Keratinocyte (primary cell): ENCODE measurements around the gene FBXW5. TPM values are rescaled to one million over a fixed set of nuclear protein-coding genes. Genes with fewer than 3 reads are reported as not detected.

ENCODE experiments used
- DNase-seq: peaks from one replicate; pipeline ENCODE4 v3.0.0-alpha.2; 2011; ENCODE audit warnings: low read depth, missing footprints, low spot score
- FAIRE-seq: peaks from 2 replicates; lab custom pipeline; 2011; peaks lifted over from hg19 to GRCh38; lab: Jason Lieb, UNC
- H2AFZ ChIP-seq: 2 replicates; pipeline ENCODE4 v1.6.0; 2012; ENCODE audit warnings: low read length, control low read depth, inconsistent platforms; ENCODE audit not compliant: control insufficient read depth
- H3K27ac ChIP-seq: 2 replicates; pipeline ENCODE4 v1.5.1; 2011; ENCODE audit warnings: low read length; ENCODE audit not compliant: control insufficient read depth, insufficient read depth
- H3K27me3 ChIP-seq: 3 replicates; pipeline ENCODE4 v1.6.0; 2011; ENCODE audit warnings: low read length; ENCODE audit not compliant: control insufficient read depth, insufficient read depth; ENCODE audit errors: extremely low read depth
- H3K36me3 ChIP-seq, 2 experiments: 2 replicates in 1 of 2; 3 replicates in 1 of 2; pipeline ENCODE4 v1.5.1; 2011; ENCODE audit warnings: low read length in 2 of 2, mild to moderate bottlenecking in 1 of 2; ENCODE audit not compliant: control insufficient read depth in 2 of 2, insufficient read depth in 2 of 2; ENCODE audit errors: extremely low read depth in 1 of 2
- H3K4me1 ChIP-seq: 3 replicates; pipeline ENCODE4 v1.5.1; 2011; ENCODE audit warnings: low read length; ENCODE audit not compliant: control insufficient read depth, insufficient read depth; ENCODE audit errors: extremely low read depth
- H3K4me2 ChIP-seq: 3 replicates; pipeline ENCODE4 v1.6.0; 2011; ENCODE audit warnings: low read depth, low read length; ENCODE audit not compliant: control insufficient read depth, insufficient read depth; ENCODE audit errors: extremely low read depth
- H3K4me3 ChIP-seq, 3 experiments: fragments of 200-600 bp in 1 of 3; sonication (generic) in 1 of 3; 2 replicates in 2 of 3; 3 replicates in 1 of 3; pipeline ENCODE4 v1.5.1; 2011 to 2016; ENCODE audit warnings: low read length in 3 of 3, mild to moderate bottlenecking in 3 of 3, control low read depth in 2 of 3, inconsistent platforms in 1 of 3, low read depth in 1 of 3, mixed read lengths in 1 of 3, mixed run types in 1 of 3, moderate library complexity in 1 of 3; ENCODE audit not compliant: control insufficient read depth in 2 of 3, insufficient read depth in 2 of 3; ENCODE audit errors: extremely low read depth in 1 of 3
- H3K79me2 ChIP-seq: 2 replicates; pipeline ENCODE4 v1.6.0; 2012; ENCODE audit warnings: low read length; ENCODE audit not compliant: control insufficient read depth, insufficient read depth
- H3K9ac ChIP-seq: 3 replicates; pipeline ENCODE4 v1.6.0; 2011; ENCODE audit warnings: low read length; ENCODE audit not compliant: control insufficient read depth, insufficient read depth; ENCODE audit errors: extremely low read depth
- H3K9me1 ChIP-seq: 3 replicates; pipeline ENCODE4 v1.6.0; 2011; ENCODE audit warnings: low read length; ENCODE audit not compliant: control insufficient read depth, insufficient read depth; ENCODE audit errors: extremely low read depth
- H3K9me3 ChIP-seq: 2 replicates; pipeline ENCODE4 v1.5.1; 2012; ENCODE audit warnings: low read depth, low read length; ENCODE audit not compliant: control insufficient read depth
- H4K20me1 ChIP-seq: 3 replicates; pipeline ENCODE4 v1.6.0; 2011; ENCODE audit warnings: low read length; ENCODE audit not compliant: control insufficient read depth, insufficient read depth; ENCODE audit errors: extremely low read depth
- CTCF ChIP-seq, 3 experiments: IDR thresholded peaks in 1 of 3; conservative IDR thresholded peaks in 1 of 3; optimal IDR thresholded peaks in 1 of 3; 2 replicates in 2 of 3; 3 replicates in 1 of 3; pipeline versions ENCODE3 to v1.5.1; 2011; ENCODE audit warnings: low read length in 3 of 3, mild to moderate bottlenecking in 3 of 3, moderate library complexity in 2 of 3, control low read depth in 1 of 3, inconsistent platforms in 1 of 3; ENCODE audit not compliant: insufficient read depth in 2 of 3; ENCODE audit errors: extremely low read depth in 1 of 3
- EZH2 ChIP-seq: IDR thresholded peaks from one replicate; pipeline ENCODE4 v1.6.1; 2012; ENCODE audit warnings: inconsistent platforms, mild to moderate bottlenecking, low read length, moderate library complexity
- dilution Hi-C: fragments of 300-500 bp; cut with MboI; formaldehyde crosslinking; loops from one replicate; pipeline ENCODE4 v1.7.0; 2020; ENCODE audit warnings: low sequenced_read_pairs; ENCODE audit not compliant: extremely low pct_ligation_motif_present
- polyA plus RNA-seq, 5 experiments: library from polyadenylated mRNA; depleted of rRNA in 3 of 5; stranded (reverse) in 3 of 5; stranded (forward) in 1 of 5; unstranded in 1 of 5; fragments of >200 nt; gene quantifications; 1 replicate in 1 of 5; 2 replicates in 3 of 5; 3 replicates in 1 of 5; pipeline versions ENCODE4 v1.2.1 to v1.2.3, GENCODE V29; 2011 to 2012; ENCODE audit warnings: missing spikeins in 2 of 5, low read depth in 1 of 5, low replicate concordance in 1 of 5

FBXW5 gene
- polyA plus RNA-seq, 1 donor (not counting 4 experiments of a cell fraction or from before 2014, with no cell fraction given) = 23.0 TPM

GRCh38 chr9:136898483-136899100, 45.9 kb downstream of the FBXW5 start:
- Histone ChIP-seq H3K36me3 (peaks cover 14 to 24% of the 10 kb centered on the region in 2 experiments), H2AFZ (no peak overlapping the region), H3K27me3 (no peaks in the 10 kb centered on the region), H3K4me2 (no peak overlapping the region), H3K9ac (no peak overlapping the region), H4K20me1 (no peaks in the 10 kb centered on the region), H3K4me1 (peaks cover 47% of the 10 kb centered on the region), H3K9me1 (no peaks in the 10 kb centered on the region), H3K27ac (no peak overlapping the region), H3K9me3 (no peaks in the 10 kb centered on the region), H3K4me3 (no peak overlapping the region), H3K79me2 (peaks cover 47% of the 10 kb centered on the region)
- no peak for TF ChIP-seq EZH2
- no peak for TF ChIP-seq CTCF (optimal IDR thresholded peaks at IDR 0.05 in 1 of 3, IDR thresholded peaks at IDR 0.05 in 1 of 3, conservative IDR thresholded peaks at IDR 0.05 in 1 of 3; ENCODE audit: extremely low read depth in 1 of 3, insufficient read depth in 2 of 3, low read length in 3 of 3)
- dilution Hi-C loops = no loop called here
- DNase-seq (no peak), FAIRE-seq (no peak)

- Histone ChIP-seq H3K9ac (no peak overlapping the region), H3K27me3 (no peaks in the 10 kb centered on the region), H3K36me3 (peaks cover 16 to 20% of the 10 kb centered on the region in 2 experiments), H3K9me1 (no peaks in the 10 kb centered on the region), H2AFZ (no peak overlapping the region), H4K20me1 (no peaks in the 10 kb centered on the region), H3K79me2 (peaks cover 68% of the 10 kb centered on the region), H3K4me1 (peaks cover 26% of the 10 kb centered on the region), H3K4me3 (no peak overlapping the region), H3K4me2 (no peak overlapping the region), H3K9me3 (no peaks in the 10 kb centered on the region), H3K27ac (no peak overlapping the region)
- TF ChIP-seq CTCF (optimal IDR thresholded peaks at IDR 0.05 in 1 of 3, IDR thresholded peaks at IDR 0.05 in 1 of 3, conservative IDR thresholded peaks at IDR 0.05 in 1 of 3; ENCODE audit: extremely low read depth in 1 of 3, insufficient read depth in 2 of 3, low read length in 3 of 3) (no peak), EZH2 (no peak)
- no peak for FAIRE-seq
- dilution Hi-C loops = no loop called here
- no peak for DNase-seq
Measured at GRCh38 chr9:136896027-136896426, 48.5 kb downstream of the FBXW5 start.
